ENCODE results near the gene METTL23. TPM values are rescaled to one million over a fixed set of nuclear protein-coding genes. Genes with fewer than 3 reads are reported as not detected.
A peak's percentile ranks its signal among the peaks of the same experiment; 100 is the strongest.

The METTL23 gene
- 48.1 and 58.7 TPM in 2 replicates for total RNA-seq (2014; rRNA removed)
- Bru-seq, nascent RNA = percentile 86 among the genes with signal in this experiment
- percentile 86 among the genes with signal in this experiment for BruChase-seq, experiment 1, labeled RNA remaining after a 6-hour chase
- BruChase-seq, experiment 2, labeled RNA remaining after a 2-hour chase = percentile 86 among the genes with signal in this experiment
- long read RNA-seq, transcript METTL23-201 (5 exons, 1,155 nt) = minor isoform, 6 of 41 reads
- long read RNA-seq, transcript METTL23-215 (5 exons, 1,171 nt) = major isoform, 9 of 41 reads
- long read RNA-seq, transcript METTL23-212 (4 exons, 1,006 nt) = minor isoform, 5 of 41 reads
- long read RNA-seq, partial matches to known transcripts = 5 of 41 reads
- long read RNA-seq, other reads (novel, unspliced or antisense) = 9 of 41 reads

- Histone ChIP-seq H3K4me2 (ENCODE audit: low read length) (peak within 1 kb of the TSS; percentile 95), H3K36me3 (ENCODE audit: low read depth, low read length) (peaks cover 25% of the 10 kb centered on the region), H3K27ac (ENCODE audit: low read length) (peak within 1 kb of the TSS; percentile 85), H3K9me2 (replicated peaks; ENCODE audit: low read length) (no peaks in the 10 kb centered on the region), H2AFZ (ENCODE audit: low read length) (peak within 1 kb of the TSS; percentile 86), H3K79me2 (ENCODE audit: low read length) (peaks cover 88% of the 10 kb centered on the region), H3K9ac (ENCODE audit: low read length) (peak within 1 kb of the TSS; percentile 93), H3K4me3 (ENCODE audit: low read length) (peak within 1 kb of the TSS; percentile 85), H3K4me1 (ENCODE audit: insufficient read depth, low read length) (peaks cover 18% of the 10 kb centered on the region), H3F3A (ENCODE audit: low read length, unreplicated experiment) (peaks cover 4% of the 10 kb centered on the region), H4K20me1 (ENCODE audit: low read length) (peaks cover 8% of the 10 kb centered on the region; the same call in 1 of the 2 replicates), H3K9me3 (ENCODE audit: low read length) (no peaks in the 10 kb centered on the region), H3K27me3 (ENCODE audit: low read length) (no peaks in the 10 kb centered on the region)
- TF ChIP-seq EZH2 (IDR thresholded peaks at IDR 0.05; ENCODE audit: low read length, unreplicated experiment) (no peak), EZH2phosphoT487 (IDR thresholded peaks at IDR 0.05; ENCODE audit: borderline replicate concordance, low read length) (peak; percentile 85)
- TF ChIP-seq, protein P1, sequence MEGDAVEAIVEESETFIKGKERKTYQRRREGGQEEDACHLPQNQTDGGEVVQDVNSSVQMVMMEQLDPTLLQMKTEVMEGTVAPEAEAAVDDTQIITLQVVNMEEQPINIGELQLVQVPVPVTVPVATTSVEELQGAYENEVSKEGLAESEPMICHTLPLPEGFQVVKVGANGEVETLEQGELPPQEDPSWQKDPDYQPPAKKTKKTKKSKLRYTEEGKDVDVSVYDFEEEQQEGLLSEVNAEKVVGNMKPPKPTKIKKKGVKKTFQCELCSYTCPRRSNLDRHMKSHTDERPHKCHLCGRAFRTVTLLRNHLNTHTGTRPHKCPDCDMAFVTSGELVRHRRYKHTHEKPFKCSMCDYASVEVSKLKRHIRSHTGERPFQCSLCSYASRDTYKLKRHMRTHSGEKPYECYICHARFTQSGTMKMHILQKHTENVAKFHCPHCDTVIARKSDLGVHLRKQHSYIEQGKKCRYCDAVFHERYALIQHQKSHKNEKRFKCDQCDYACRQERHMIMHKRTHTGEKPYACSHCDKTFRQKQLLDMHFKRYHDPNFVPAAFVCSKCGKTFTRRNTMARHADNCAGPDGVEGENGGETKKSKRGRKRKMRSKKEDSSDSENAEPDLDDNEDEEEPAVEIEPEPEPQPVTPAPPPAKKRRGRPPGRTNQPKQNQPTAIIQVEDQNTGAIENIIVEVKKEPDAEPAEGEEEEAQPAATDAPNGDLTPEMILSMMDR (conservative IDR thresholded peaks at IDR 0.05; ENCODE audit: low read depth, low read length) = peak; percentile 87
- peak; percentile 39 for ATAC-seq
- DNase-seq = peak; percentile 77
- intact Hi-C loops (cut with micrococcal nuclease) = loop anchor here (1.0 kb wide), 2 partner anchors 8 to 16 kb away; no protein-coding TSS in a partner anchor
- ChIA-PET POLR2A (ENCODE audit: unreplicated experiment) (interaction anchor here (0.7 kb wide), 1 partner anchor 342 kb away, joined by 3 read pairs; no protein-coding TSS in a partner anchor), CTCF (interaction anchor here (0.6 to 1.2 kb wide), 5 partner anchors 38 to 339 kb away, joined by 3 to 12 read pairs (median 8); no protein-coding TSS in a partner anchor)
- BruUV-seq (replicated peaks) = TSS peak; percentile 63
These were observed at the start of gene METTL23 for GRCh38 chr17:76726776-76727718. Gene METTL23, plus strand, starts transcription at chr17:76726839. Its CDS starts 2,872 bp downstream, at chr17:76729711.

GRCh38 chr17:76677406-76677805 lies 49.2 kb upstream of the METTL23 start:
- Histone ChIP-seq H2AFZ (ENCODE audit: low read length) (no peak overlapping the region), H3K27me3 (ENCODE audit: low read length) (no peaks in the 10 kb centered on the region), H3K4me2 (ENCODE audit: low read length) (no peak overlapping the region), H3K9me3 (ENCODE audit: low read length) (no peaks in the 10 kb centered on the region), H3K4me1 (ENCODE audit: insufficient read depth, low read length) (peaks cover 6% of the 10 kb centered on the region), H3F3A (ENCODE audit: low read length, unreplicated experiment) (no peaks in the 10 kb centered on the region), H3K36me3 (ENCODE audit: low read depth, low read length) (no peaks in the 10 kb centered on the region), H3K79me2 (ENCODE audit: low read length) (no peaks in the 10 kb centered on the region), H3K9me2 (replicated peaks; ENCODE audit: low read length) (no peaks in the 10 kb centered on the region), H3K27ac (ENCODE audit: low read length) (no peak overlapping the region), H4K20me1 (ENCODE audit: low read length) (no peaks in the 10 kb centered on the region), H3K9ac (ENCODE audit: low read length) (no peak overlapping the region), H3K4me3 (ENCODE audit: low read length) (no peak overlapping the region)
- ChIA-PET CTCF (no interaction called here), POLR2A (ENCODE audit: unreplicated experiment) (no interaction called here)
- no TSS peak for BruUV-seq (replicated peaks)
- DNase-seq (no peak), ATAC-seq (no peak)
- TF ChIP-seq, protein P1 (conservative IDR thresholded peaks at IDR 0.05; ENCODE audit: low read depth, low read length) = no peak
- no peak for TF ChIP-seq EZH2phosphoT487 (IDR thresholded peaks at IDR 0.05; ENCODE audit: borderline replicate concordance, low read length)
- intact Hi-C loops (cut with micrococcal nuclease) = no loop called here
